Kidney (tissue), 14 donors: ENCODE measurements around the gene PAK1IP1. TPM values are rescaled to one million over a fixed set of nuclear protein-coding genes. Genes with fewer than 3 reads are reported as not detected.

ENCODE experiments used
- DNase-seq, 5 donors: peaks; one replicate each; pipeline ENCODE4 v3.0.0-alpha.2; 2013 to 2020
- FAIRE-seq: peaks from 2 replicates; lab custom pipeline; 2012; peaks lifted over from hg19 to GRCh38; lab: Jason Lieb, UNC
- H3K27ac ChIP-seq, 2 donors: one replicate each; pipeline ENCODE4 v1.7.0; 2013; ENCODE audit warnings: low read depth in 2 of 2, low read length in 2 of 2, inconsistent platforms in 1 of 2
- H3K27me3 ChIP-seq: one replicate; pipeline ENCODE4 v1.7.1; 2013; ENCODE audit warnings: low read length, inconsistent platforms; ENCODE audit not compliant: control insufficient read depth, insufficient read depth
- H3K36me3 ChIP-seq, 3 donors: one replicate each; pipeline versions ENCODE4 v1.7.0 to v1.7.1; 2013; ENCODE audit warnings: low read length in 3 of 3, control low read depth in 1 of 3, inconsistent platforms in 1 of 3; ENCODE audit not compliant: insufficient read depth in 3 of 3, control insufficient read depth in 2 of 3
- H3K4me1 ChIP-seq, 3 donors: one replicate each; pipeline versions ENCODE4 v1.7.0 to v1.7.1; 2013; ENCODE audit warnings: low read length in 3 of 3, inconsistent platforms in 1 of 3, low read depth in 1 of 3; ENCODE audit not compliant: control insufficient read depth in 2 of 3, insufficient read depth in 2 of 3
- H3K4me3 ChIP-seq, 3 donors: one replicate each; pipeline versions ENCODE4 v1.7.0 to v1.8.1; 2013; ENCODE audit warnings: low read length in 3 of 3, control low read depth in 1 of 3, inconsistent platforms in 1 of 3
- H3K9ac ChIP-seq, 3 donors: one replicate each; pipeline versions ENCODE4 v1.7.0 to v1.7.1; 2013; ENCODE audit warnings: low read length in 3 of 3, control low read depth in 1 of 3, inconsistent platforms in 1 of 3
- H3K9me3 ChIP-seq, 3 donors: one replicate each; pipeline versions ENCODE4 v1.7.0 to v1.7.1; 2013; ENCODE audit warnings: low read length in 3 of 3, control low read depth in 1 of 3, inconsistent platforms in 1 of 3; ENCODE audit not compliant: control insufficient read depth in 2 of 3, insufficient read depth in 1 of 3
- intact Hi-C: fragments of 100-400 bp; cut with DNase I; formaldehyde crosslinking; loops from one replicate; pipeline ENCODE4 v1.11.1; 2022
- polyA plus RNA-seq: library from polyadenylated mRNA; stranded (reverse); fragments of 350-450 nt; fragmentation: Illumina TruSeq; extraction: RNeasy Lipid Tissue Mini Kit (QIAGEN cat#74804); gene quantifications from one replicate; pipeline ENCODE4 v1.2.3, GENCODE V29; 2014; ENCODE audit warnings: low read depth, low replicate concordance; ENCODE audit not compliant: insufficient read depth
- total RNA-seq: library from RNA; stranded (reverse); fragmentation: NEBNext Ultra II Directional; extraction: Animal tissue kit (Norgen Biotek cat#: 25700); gene quantifications from one replicate; pipeline ENCODE4 v1.2.1, GENCODE V29; 2021
- TF ChIP-seq, protein P1 (sequence below): IDR thresholded peaks from 3 replicates; pipeline ENCODE4 v1.5.1; 2012; ENCODE audit warnings: mild to moderate bottlenecking, moderate library complexity, borderline replicate concordance; ENCODE audit not compliant: insufficient read depth; ENCODE audit errors: extremely low read depth
- donor health status: control.
- donor health status: control.
- donor health status: control.
- donor health status: control.
- donor health status: control.
- donor health status: DM: yes; HTN: yes; CAD: no.
- donor health status: Normal renal cell carcinoma (clear cell type).

Gene PAK1IP1
- total and polyA plus RNA-seq, 2 donors from 2014 or later, result 11.2 to 11.6 TPM

DNA sequence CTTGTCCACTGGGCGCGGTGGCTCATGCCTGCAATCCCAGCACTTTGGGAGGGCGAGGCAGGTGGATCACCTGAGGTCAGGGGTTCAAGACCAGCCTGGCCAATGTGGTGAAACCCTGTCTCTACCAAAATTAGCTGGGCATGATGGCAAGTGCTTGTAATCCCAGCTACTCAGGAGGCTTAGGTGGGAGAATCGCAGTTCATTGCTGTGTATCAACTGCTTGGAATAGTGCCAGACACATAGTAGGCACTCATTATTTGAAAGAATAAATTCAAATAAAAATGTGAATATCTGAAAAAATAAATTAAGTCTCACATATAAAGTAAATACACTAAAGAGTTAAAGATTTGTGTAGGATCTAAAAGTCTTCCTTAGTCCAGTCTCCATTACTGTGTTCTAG is 1.9 kb downstream of the PAK1IP1 start:
- H3K27me3 ChIP-seq, result no peaks in the 10 kb centered on the region
- H3K4me1 ChIP-seq, result peaks cover 0 to 8% (median 3%) of the 10 kb centered on the region in 3 donors
- intact Hi-C loops, result no loop called here
- H3K27ac ChIP-seq, result no peak overlapping the region
- FAIRE-seq (no peak), DNase-seq (no peak)
- H3K9me3 ChIP-seq, result no peaks in the 10 kb centered on the region
- TF ChIP-seq, protein P1, sequence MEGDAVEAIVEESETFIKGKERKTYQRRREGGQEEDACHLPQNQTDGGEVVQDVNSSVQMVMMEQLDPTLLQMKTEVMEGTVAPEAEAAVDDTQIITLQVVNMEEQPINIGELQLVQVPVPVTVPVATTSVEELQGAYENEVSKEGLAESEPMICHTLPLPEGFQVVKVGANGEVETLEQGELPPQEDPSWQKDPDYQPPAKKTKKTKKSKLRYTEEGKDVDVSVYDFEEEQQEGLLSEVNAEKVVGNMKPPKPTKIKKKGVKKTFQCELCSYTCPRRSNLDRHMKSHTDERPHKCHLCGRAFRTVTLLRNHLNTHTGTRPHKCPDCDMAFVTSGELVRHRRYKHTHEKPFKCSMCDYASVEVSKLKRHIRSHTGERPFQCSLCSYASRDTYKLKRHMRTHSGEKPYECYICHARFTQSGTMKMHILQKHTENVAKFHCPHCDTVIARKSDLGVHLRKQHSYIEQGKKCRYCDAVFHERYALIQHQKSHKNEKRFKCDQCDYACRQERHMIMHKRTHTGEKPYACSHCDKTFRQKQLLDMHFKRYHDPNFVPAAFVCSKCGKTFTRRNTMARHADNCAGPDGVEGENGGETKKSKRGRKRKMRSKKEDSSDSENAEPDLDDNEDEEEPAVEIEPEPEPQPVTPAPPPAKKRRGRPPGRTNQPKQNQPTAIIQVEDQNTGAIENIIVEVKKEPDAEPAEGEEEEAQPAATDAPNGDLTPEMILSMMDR, result no peak
- H3K36me3 ChIP-seq, result peaks cover 0 to 8% (median 0%) of the 10 kb centered on the region in 3 donors
- H3K9ac ChIP-seq, result no peak overlapping the region
- no peak overlapping the region for H3K4me3 ChIP-seq

- intact Hi-C loops, result no loop called here
- FAIRE-seq, result no peak
- H3K27ac ChIP-seq, result no peak overlapping the region
Measured at GRCh38 chr6:10713962-10714361, 19.2 kb downstream of the PAK1IP1 start.

GRCh38 chr6:10719296-10719963 is 24.7 kb downstream of the PAK1IP1 start:
- DNase-seq (peak in 2 of 5 donors; percentile 10 to 31), FAIRE-seq (no peak)
- Histone ChIP-seq H3K36me3 (peaks cover 0 to 1% (median 0%) of the 10 kb centered on the region in 3 donors), H3K9me3 (no peaks in the 10 kb centered on the region), H3K9ac (no peak overlapping the region), H3K4me1 (peaks cover 0 to 13% (median 7%) of the 10 kb centered on the region in 3 donors), H3K27me3 (no peaks in the 10 kb centered on the region), H3K4me3 (peak overlapping the region; percentile 33 to 74 (median 63)), H3K27ac (no peak overlapping the region)
- intact Hi-C loops, result no loop called here
- TF ChIP-seq, protein P1, result no peak

More at GRCh38 chr6:10713962-10714361, 19.2 kb downstream of the PAK1IP1 start:
- DNase-seq, result no peak
- H3K4me1 ChIP-seq, result no peaks in the 10 kb centered on the region
- H3K9me3 ChIP-seq, result no peaks in the 10 kb centered on the region
- H3K9ac ChIP-seq, result no peak overlapping the region
- TF ChIP-seq, protein P1, result no peak
- no peak overlapping the region for H3K4me3 ChIP-seq
- H3K27me3 ChIP-seq, result no peaks in the 10 kb centered on the region
- peaks cover 0 to 2% (median 0%) of the 10 kb centered on the region in 3 donors for H3K36me3 ChIP-seq
